ENCODE data around the gene FLNB. TPM values are rescaled to one million over a fixed set of nuclear protein-coding genes. Genes with fewer than 3 reads are reported as not detected.

The FLNB gene
- total RNA-seq, 1 experiment from 2014 or later, result 47.2 TPM

GRCh38 chr3:58029842-58030584 lies 21.8 kb downstream of the FLNB start:
- no peak for DNase-seq (ENCODE audit: low spot score)

GRCh38 chr3:58032186-58032585 lies 24.0 kb downstream of the FLNB start:
- DNase-seq (ENCODE audit: low spot score), result no peak

- no peak for DNase-seq (ENCODE audit: low spot score)
Observed at GRCh38 chr3:58034738-58035523, 26.7 kb downstream of the FLNB start.

- DNase-seq (ENCODE audit: low spot score), result no peak
Observed at GRCh38 chr3:58035524-58036255, 27.5 kb downstream of the FLNB start.

GRCh38 chr3:58036293-58037032 lies 28.2 kb downstream of the FLNB start:
- DNase-seq (ENCODE audit: low spot score), result no peak

- DNase-seq (ENCODE audit: low spot score), result no peak
Observed at GRCh38 chr3:58037141-58037910, 29.1 kb downstream of the FLNB start.

- peak; percentile 43 for DNase-seq (ENCODE audit: low spot score)
Observed at GRCh38 chr3:58038675-58039292, 30.6 kb downstream of the FLNB start.

- no peak for DNase-seq (ENCODE audit: low spot score)
Observed at GRCh38 chr3:58039601-58040000, 31.4 kb downstream of the FLNB start.

GRCh38 chr3:58041182-58041825 lies 33.1 kb downstream of the FLNB start:
- DNase-seq (ENCODE audit: low spot score), result no peak

GRCh38 chr3:58041826-58042324 lies 33.7 kb downstream of the FLNB start:
- DNase-seq (ENCODE audit: low spot score), result peak; percentile 86

- no peak for DNase-seq (ENCODE audit: low spot score)
Observed at GRCh38 chr3:58042947-58043707, 34.9 kb downstream of the FLNB start.

GRCh38 chr3:58043933-58044332 lies 35.7 kb downstream of the FLNB start:
- no peak for DNase-seq (ENCODE audit: low spot score)

- DNase-seq (ENCODE audit: low spot score), result no peak
Observed at GRCh38 chr3:58044691-58045483, 36.7 kb downstream of the FLNB start.

GRCh38 chr3:58047826-58048225 lies 39.6 kb downstream of the FLNB start:
- peak; percentile 80 for DNase-seq (ENCODE audit: low spot score)

GRCh38 chr3:58048301-58048700 lies 40.1 kb downstream of the FLNB start:
- DNase-seq (ENCODE audit: low spot score), result peak; percentile 29

- peak; percentile 91 for DNase-seq (ENCODE audit: low spot score)
Observed at GRCh38 chr3:58049143-58049785, 41.0 kb downstream of the FLNB start.

- DNase-seq (ENCODE audit: low spot score), result peak; percentile 89
Observed at GRCh38 chr3:58051196-58051595, 43.0 kb downstream of the FLNB start.
